ENCODE measurements around the gene CAMTA1.

The CAMTA1 gene

GRCh38 chr1:7012461-7012924 is 227.2 kb downstream of the CAMTA1 start:
- H3K4me3 ChIP-seq (ENCODE audit: low read length) = no peak overlapping the region
- no peak for DNase-seq (ENCODE audit: low read depth)
- no peak for TF ChIP-seq CTCF (conservative IDR thresholded peaks at IDR 0.05; ENCODE audit: low read length)

- H3K4me3 ChIP-seq (ENCODE audit: low read length) = no peak overlapping the region
- no peak for DNase-seq (ENCODE audit: low read depth)
- no peak for TF ChIP-seq CTCF (conservative IDR thresholded peaks at IDR 0.05; ENCODE audit: low read length)
Observed at GRCh38 chr1:7013833-7014639, 228.8 kb downstream of the CAMTA1 start.

GRCh38 chr1:7014640-7014930 is 229.3 kb downstream of the CAMTA1 start:
- H3K4me3 ChIP-seq (ENCODE audit: low read length) = no peak overlapping the region
- TF ChIP-seq CTCF (conservative IDR thresholded peaks at IDR 0.05; ENCODE audit: low read length) = no peak
- DNase-seq (ENCODE audit: low read depth) = no peak

DNA sequence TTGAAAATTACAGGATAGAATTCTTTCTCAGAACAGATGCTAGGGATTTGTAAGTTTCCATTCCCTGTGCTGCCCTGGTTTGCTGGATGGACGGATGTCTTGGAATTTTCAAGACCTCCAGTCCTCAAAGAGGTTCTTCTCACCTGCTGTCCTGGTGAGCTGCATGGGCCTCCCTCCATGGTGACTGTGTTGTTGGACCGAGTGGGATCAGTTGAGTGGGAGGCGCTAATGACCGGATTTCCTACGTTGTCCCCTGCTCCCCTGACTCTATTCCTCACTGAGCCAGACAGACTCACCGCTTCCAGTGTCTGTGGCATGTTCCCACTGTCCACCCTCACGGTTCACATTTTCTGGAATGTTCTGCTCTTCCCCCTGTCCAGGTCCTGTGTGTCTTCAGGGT is 229.8 kb downstream of the CAMTA1 start:
- TF ChIP-seq CTCF (conservative IDR thresholded peaks at IDR 0.05; ENCODE audit: low read length) = no peak
- H3K4me3 ChIP-seq (ENCODE audit: low read length) = no peak overlapping the region
- no peak for DNase-seq (ENCODE audit: low read depth)

DNA sequence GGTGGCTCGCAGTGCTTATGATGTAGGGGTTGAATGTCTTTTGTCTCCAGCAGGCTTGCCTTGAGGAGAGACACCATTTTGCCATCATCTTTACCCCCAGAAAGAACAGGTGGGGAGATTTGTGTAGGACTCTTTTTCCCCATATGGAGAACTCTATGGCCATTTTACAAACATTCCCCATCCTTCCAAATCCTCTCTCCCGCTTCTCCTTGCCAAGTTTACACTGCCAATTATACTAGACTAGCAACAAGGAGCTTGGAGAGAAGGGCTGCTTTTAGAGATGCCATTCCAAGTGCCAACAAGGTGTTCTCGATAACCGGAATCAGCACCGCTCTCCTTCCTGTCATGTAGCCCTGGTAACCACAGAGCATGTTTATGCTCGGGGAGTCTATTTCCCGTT is 233.1 kb downstream of the CAMTA1 start:
- no peak overlapping the region for H3K4me3 ChIP-seq (ENCODE audit: low read length)
- no peak for TF ChIP-seq CTCF (conservative IDR thresholded peaks at IDR 0.05; ENCODE audit: low read length)
- DNase-seq (ENCODE audit: low read depth) = no peak

DNA sequence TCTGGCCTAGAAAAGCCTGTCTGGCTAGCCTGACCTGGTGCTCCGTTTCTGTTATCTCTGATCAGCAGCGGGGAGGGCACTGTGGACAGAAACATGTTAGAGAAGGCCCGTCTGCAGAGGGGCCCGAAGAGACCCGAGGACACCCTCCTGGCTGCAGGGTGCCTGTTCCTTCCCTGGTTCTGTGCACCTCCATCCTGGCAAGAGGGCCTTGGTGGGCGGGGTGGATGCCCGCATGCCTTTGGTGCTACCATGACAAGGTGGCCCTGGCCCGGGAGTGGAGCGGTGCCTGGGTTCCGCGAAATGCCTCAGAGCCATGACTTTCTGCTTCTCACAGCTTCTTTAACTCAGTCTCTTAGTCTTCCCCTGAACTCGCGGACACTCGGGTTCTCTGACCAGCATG is 233.6 kb downstream of the CAMTA1 start:
- no peak for DNase-seq (ENCODE audit: low read depth)
- no peak overlapping the region for H3K4me3 ChIP-seq (ENCODE audit: low read length)
- TF ChIP-seq CTCF (conservative IDR thresholded peaks at IDR 0.05; ENCODE audit: low read length) = no peak

DNA sequence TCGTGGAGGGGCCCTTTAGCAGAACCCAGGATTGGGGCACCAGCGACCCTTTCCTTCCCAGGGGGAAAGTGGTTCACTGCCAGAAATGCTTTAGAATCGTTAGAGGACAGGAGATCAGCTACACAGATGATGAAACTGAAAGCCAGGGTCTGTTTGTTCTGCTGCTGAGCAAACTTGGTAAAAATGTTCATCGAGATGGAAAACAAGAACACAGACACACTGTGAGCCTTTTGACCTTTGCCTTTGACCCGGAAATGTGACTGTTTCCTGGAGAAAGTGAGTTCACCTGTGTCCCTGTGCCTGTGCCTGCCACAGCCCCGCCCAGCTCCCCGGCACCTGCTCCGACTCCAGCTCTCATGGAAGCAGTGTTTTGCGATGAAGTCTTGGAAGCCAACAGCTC is 234.3 kb downstream of the CAMTA1 start:
- no peak for DNase-seq (ENCODE audit: low read depth)

More for the DNA sequence above, 234.3 kb downstream of the CAMTA1 start:
- TF ChIP-seq CTCF (conservative IDR thresholded peaks at IDR 0.05; ENCODE audit: low read length) = no peak
- H3K4me3 ChIP-seq (ENCODE audit: low read length) = no peak overlapping the region
